HCT116 (cell line): Measurements from ENCODE around the gene ZNF678. TPM values are rescaled to one million over a fixed set of nuclear protein-coding genes. Genes with fewer than 3 reads are reported as not detected.

Experiments used
- ATAC-seq: fragments of 200-7000 bp; cut with Tn5 transposase; 2 replicates; pipeline ENCODE4 v1.9.1; 2020; ENCODE audit warnings: mild to moderate bottlenecking, moderate library complexity
- BruUV-seq: library from RNA; stranded (reverse); fragments of 400-500 nt; replicated peaks from 2 replicates; lab custom pipeline; 2021; lab: Mats Ljungman, UMichigan
- CTCF ChIA-PET: fragments of 300-600 bp; sonication (Branson Sonifier 250); formaldehyde crosslinking; loops from one replicate; lab custom pipeline; 2021; ENCODE audit warnings: antibody characterized with exemption; lab: Charles Lee
- POLR2A ChIA-PET: fragments of 300-600, 350-600 bp; sonication (Branson Sonifier 250); formaldehyde crosslinking; loops from one replicate; lab custom pipeline; 2021; ENCODE audit warnings: antibody characterized with exemption; lab: Charles Lee
- RAD21 ChIA-PET, 2 experiments: fragments of 300-600 bp; sonication (Branson Sonifier 250); formaldehyde crosslinking; loops; one replicate each; lab custom pipeline; 2023; ENCODE audit warnings: low total read pairs in 2 of 2; ENCODE audit not compliant: uncharacterized antibody in 2 of 2, unreplicated experiment in 2 of 2, low non-redundant PET in 1 of 2; lab: Charles Lee
- DNase-seq: peaks from one replicate; pipeline ENCODE4 v3.0.0-alpha.2; 2010; ENCODE audit warnings: low read depth, low spot score
- H2AFZ ChIP-seq: fragments of 200-600 bp; shearing (Covaris generic), sonication (generic); 2 replicates; pipeline ENCODE4 v1.6.1; 2017; ENCODE audit warnings: low read depth, mixed run types, mixed read lengths, antibody characterized with exemption, low read length; ENCODE audit not compliant: poor library complexity, severe bottlenecking
- H3K27ac ChIP-seq: 2 replicates; pipeline ENCODE4 v1.5.1; 2012; ENCODE audit warnings: low read depth, low read length
- H3K27me3 ChIP-seq: fragments of 200-600 bp; sonication (generic); 2 replicates; pipeline ENCODE4 v1.6.1; 2016; ENCODE audit warnings: mixed run types, low read length, mixed read lengths; ENCODE audit not compliant: insufficient read depth
- H3K36me3 ChIP-seq, 2 experiments: fragments of 200-500 bp in 1 of 2; fragments of 200-600 bp in 1 of 2; sonication (Bioruptor generic) in 1 of 2; sonication (generic) in 1 of 2; 2 replicates each; pipeline versions ENCODE4 v1.5.1 to v1.6.1; 2014 to 2016; ENCODE audit warnings: low read length in 2 of 2, inconsistent platforms in 1 of 2, mixed read lengths in 1 of 2, mixed run types in 1 of 2; ENCODE audit not compliant: insufficient read depth in 2 of 2, control insufficient read depth in 1 of 2
- H3K4me1 ChIP-seq, 2 experiments: fragments of 200-600 bp in 1 of 2; sonication (generic) in 1 of 2; 2 replicates each; pipeline versions ENCODE4 v1.5.1 to v1.6.1; 2012 to 2017; ENCODE audit warnings: low read length in 2 of 2, inconsistent platforms in 1 of 2, mild to moderate bottlenecking in 1 of 2, mixed read lengths in 1 of 2, mixed run types in 1 of 2, moderate library complexity in 1 of 2; ENCODE audit not compliant: insufficient read depth in 2 of 2, control insufficient read depth in 1 of 2
- H3K4me2 ChIP-seq: fragments of 200-600 bp; sonication (generic); 2 replicates; pipeline ENCODE4 v1.6.1; 2017; ENCODE audit warnings: mixed run types, low read length, mixed read lengths
- H3K4me3 ChIP-seq, 2 experiments: fragments of 200-600 bp in 1 of 2; sonication (generic) in 1 of 2; replicated peaks in 1 of 2; 2 replicates each; pipeline ENCODE4 v1.5.1; 2011 to 2016; ENCODE audit warnings: low read length in 2 of 2, control low read depth in 1 of 2, low read depth in 1 of 2, mild to moderate bottlenecking in 1 of 2, mixed read lengths in 1 of 2, mixed run types in 1 of 2
- H3K79me2 ChIP-seq: fragments of 200-600 bp; sonication (generic); 2 replicates; pipeline ENCODE4 v1.6.1; 2017; ENCODE audit warnings: mild to moderate bottlenecking, mixed run types, low read length, moderate library complexity, mixed read lengths; ENCODE audit not compliant: insufficient read depth
- H3K9ac ChIP-seq: fragments of 200-600 bp; sonication (generic); 2 replicates; pipeline ENCODE4 v1.6.1; 2016; ENCODE audit warnings: low read length, mixed read lengths
- H3K9me2 ChIP-seq: fragments of 200-600 bp; sonication (generic), shearing (Covaris generic); 2 replicates; pipeline ENCODE4 v1.6.1; 2017; ENCODE audit warnings: mixed run types, mild to moderate bottlenecking, moderate library complexity; ENCODE audit not compliant: insufficient read depth
- H3K9me3 ChIP-seq, 2 experiments: fragments of 200-500 bp in 1 of 2; fragments of 200-600 bp in 1 of 2; sonication (Bioruptor generic) in 1 of 2; sonication (generic) in 1 of 2; 2 replicates each; pipeline ENCODE4 v1.6.1; 2014 to 2017; ENCODE audit warnings: low read length in 2 of 2, mixed read lengths in 2 of 2, inconsistent platforms in 1 of 2, low read depth in 1 of 2, mild to moderate bottlenecking in 1 of 2, mixed run types in 1 of 2, moderate library complexity in 1 of 2; ENCODE audit not compliant: control insufficient read depth in 1 of 2, insufficient read depth in 1 of 2
- H4K20me1 ChIP-seq: fragments of 200-600 bp; sonication (generic), shearing (Covaris generic); 2 replicates; pipeline ENCODE4 v1.6.1; 2017; ENCODE audit warnings: mixed run types, mild to moderate bottlenecking, moderate library complexity; ENCODE audit not compliant: insufficient read depth
- CBX3 ChIP-seq: IDR thresholded peaks from 2 replicates; pipeline ENCODE4 v1.6.1; 2012; ENCODE audit warnings: low read depth
- CEBPB ChIP-seq: IDR thresholded peaks from 2 replicates; pipeline ENCODE4 v1.6.1; 2012; ENCODE audit warnings: low read depth
- EGR1 ChIP-seq: IDR thresholded peaks from 2 replicates; pipeline ENCODE4 v1.6.1; 2012; ENCODE audit warnings: low read depth
- ELF1 ChIP-seq: IDR thresholded peaks from 2 replicates; pipeline ENCODE4 v1.6.1; 2012; ENCODE audit warnings: low read depth, borderline replicate concordance
- EZH2 ChIP-seq: fragments of 200-600 bp; sonication (generic); IDR thresholded peaks from 2 replicates; pipeline ENCODE4 v1.6.1; 2017; ENCODE audit warnings: antibody characterized with exemption, mixed run types
- EZH2phosphoT487 ChIP-seq: fragments of 200-600 bp; IDR thresholded peaks from 2 replicates; pipeline ENCODE4 v1.6.1; 2018; ENCODE audit warnings: antibody characterized with exemption, borderline replicate concordance
- FOSL1 ChIP-seq: IDR thresholded peaks from 2 replicates; pipeline ENCODE4 v1.6.1; 2012; ENCODE audit warnings: low read depth
- JUND ChIP-seq: IDR thresholded peaks from 2 replicates; pipeline ENCODE4 v1.6.1; 2012
- POLR2A ChIP-seq: IDR thresholded peaks from 2 replicates; pipeline ENCODE4 v1.7.0; 2011; ENCODE audit warnings: borderline replicate concordance; ENCODE audit not compliant: insufficient read depth, insufficient read length; ENCODE audit errors: extremely low read depth
- POLR2AphosphoS5 ChIP-seq: IDR thresholded peaks from 2 replicates; pipeline ENCODE4 v1.6.1; 2011; ENCODE audit warnings: mild to moderate bottlenecking, low read depth, low read length, moderate library complexity
- SP1 ChIP-seq: IDR thresholded peaks from 2 replicates; pipeline ENCODE4 v1.6.1; 2012; ENCODE audit warnings: low read depth
- SRF ChIP-seq: IDR thresholded peaks from 2 replicates; pipeline ENCODE4 v1.6.1; 2012; ENCODE audit warnings: low read depth
- TCF7L2 ChIP-seq: IDR thresholded peaks from 2 replicates; pipeline ENCODE4 v1.7.0; 2011; ENCODE audit warnings: borderline replicate concordance, inconsistent platforms; ENCODE audit not compliant: insufficient read depth, insufficient read length; ENCODE audit errors: extremely low read depth
- ZFX ChIP-seq: fragments of 450-650 bp; IDR thresholded peaks from 2 replicates; pipeline ENCODE4 v1.6.1; 2017
- intact Hi-C: fragments of 100-400 bp; cut with micrococcal nuclease; formaldehyde crosslinking; loops from 2 replicates; pipeline ENCODE4 v1.10.0; 2022
- total RNA-seq: library from RNA; stranded (reverse); gene quantifications from one replicate; pipeline ENCODE4 v1.2.1, GENCODE V29; 2021; ENCODE audit not compliant: unreplicated experiment
- TF ChIP-seq, protein P1 (sequence below): IDR thresholded peaks from 2 replicates; pipeline ENCODE4 v1.6.1; 2012
- TF ChIP-seq, protein P2 (sequence below): IDR thresholded peaks from 2 replicates; pipeline ENCODE4 v1.6.1; 2012; ENCODE audit warnings: low read depth
- TF ChIP-seq, protein P3 (sequence below), 3 experiments: fragments of 200-600 bp in 1 of 3; sonication (generic) in 1 of 3; IDR thresholded peaks in 2 of 3; conservative IDR thresholded peaks in 1 of 3; 2 replicates each; pipeline ENCODE4 v1.5.1; 2012 to 2017; ENCODE audit warnings: low read depth in 2 of 3, low read length in 2 of 3, antibody characterized with exemption in 1 of 3, borderline replicate concordance in 1 of 3, control low read depth in 1 of 3, mild to moderate bottlenecking in 1 of 3, mixed read lengths in 1 of 3, mixed run types in 1 of 3, moderate library complexity in 1 of 3; ENCODE audit not compliant: insufficient read depth in 1 of 3
- TF ChIP-seq, protein P4 (sequence below): IDR thresholded peaks from 2 replicates; pipeline ENCODE4 v1.6.1; 2011; ENCODE audit warnings: mild to moderate bottlenecking, low read length, moderate library complexity; ENCODE audit not compliant: insufficient replicate concordance; ENCODE audit errors: extremely low read depth

Gene ZNF678
- total RNA-seq, 1 experiment from 2014 or later = 6.1 TPM

DNA sequence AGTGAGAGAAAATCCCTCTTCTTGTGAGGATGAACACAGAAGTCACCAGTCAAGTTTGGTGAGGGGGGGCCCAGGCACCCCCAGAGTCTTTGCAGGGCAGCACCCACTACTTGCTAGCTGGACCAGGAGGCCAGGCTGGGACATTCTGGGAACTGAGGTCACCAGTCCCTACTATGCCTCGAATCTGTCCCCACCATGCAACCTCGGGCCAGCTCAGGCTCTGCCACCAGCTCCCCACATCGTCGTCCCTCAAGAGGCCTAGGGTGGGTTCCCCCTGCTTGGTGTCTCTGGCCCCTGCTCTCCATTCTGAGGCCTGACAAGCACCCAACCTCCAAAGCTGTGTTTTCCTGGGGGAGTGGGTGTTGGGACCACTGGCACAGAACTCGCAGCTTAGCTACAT, 22.2 kb upstream of the ZNF678 start:
- H4K20me1 ChIP-seq = no peaks in the 10 kb centered on the region
- no TSS peak for BruUV-seq
- intact Hi-C loops = no loop called here
- TF ChIP-seq EZH2 (no peak), SRF (no peak), ELF1 (no peak), FOSL1 (no peak), CEBPB (no peak), EZH2phosphoT487 (no peak), SP1 (no peak), TCF7L2 (no peak), EGR1 (no peak), JUND (no peak), POLR2A (no peak), POLR2AphosphoS5 (no peak), CBX3 (no peak), ZFX (no peak)
- TF ChIP-seq, protein P1, sequence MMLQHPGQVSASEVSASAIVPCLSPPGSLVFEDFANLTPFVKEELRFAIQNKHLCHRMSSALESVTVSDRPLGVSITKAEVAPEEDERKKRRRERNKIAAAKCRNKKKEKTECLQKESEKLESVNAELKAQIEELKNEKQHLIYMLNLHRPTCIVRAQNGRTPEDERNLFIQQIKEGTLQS = no peak
- TF ChIP-seq, protein P2, sequence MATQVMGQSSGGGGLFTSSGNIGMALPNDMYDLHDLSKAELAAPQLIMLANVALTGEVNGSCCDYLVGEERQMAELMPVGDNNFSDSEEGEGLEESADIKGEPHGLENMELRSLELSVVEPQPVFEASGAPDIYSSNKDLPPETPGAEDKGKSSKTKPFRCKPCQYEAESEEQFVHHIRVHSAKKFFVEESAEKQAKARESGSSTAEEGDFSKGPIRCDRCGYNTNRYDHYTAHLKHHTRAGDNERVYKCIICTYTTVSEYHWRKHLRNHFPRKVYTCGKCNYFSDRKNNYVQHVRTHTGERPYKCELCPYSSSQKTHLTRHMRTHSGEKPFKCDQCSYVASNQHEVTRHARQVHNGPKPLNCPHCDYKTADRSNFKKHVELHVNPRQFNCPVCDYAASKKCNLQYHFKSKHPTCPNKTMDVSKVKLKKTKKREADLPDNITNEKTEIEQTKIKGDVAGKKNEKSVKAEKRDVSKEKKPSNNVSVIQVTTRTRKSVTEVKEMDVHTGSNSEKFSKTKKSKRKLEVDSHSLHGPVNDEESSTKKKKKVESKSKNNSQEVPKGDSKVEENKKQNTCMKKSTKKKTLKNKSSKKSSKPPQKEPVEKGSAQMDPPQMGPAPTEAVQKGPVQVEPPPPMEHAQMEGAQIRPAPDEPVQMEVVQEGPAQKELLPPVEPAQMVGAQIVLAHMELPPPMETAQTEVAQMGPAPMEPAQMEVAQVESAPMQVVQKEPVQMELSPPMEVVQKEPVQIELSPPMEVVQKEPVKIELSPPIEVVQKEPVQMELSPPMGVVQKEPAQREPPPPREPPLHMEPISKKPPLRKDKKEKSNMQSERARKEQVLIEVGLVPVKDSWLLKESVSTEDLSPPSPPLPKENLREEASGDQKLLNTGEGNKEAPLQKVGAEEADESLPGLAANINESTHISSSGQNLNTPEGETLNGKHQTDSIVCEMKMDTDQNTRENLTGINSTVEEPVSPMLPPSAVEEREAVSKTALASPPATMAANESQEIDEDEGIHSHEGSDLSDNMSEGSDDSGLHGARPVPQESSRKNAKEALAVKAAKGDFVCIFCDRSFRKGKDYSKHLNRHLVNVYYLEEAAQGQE = no peak
- TF ChIP-seq, protein P3, sequence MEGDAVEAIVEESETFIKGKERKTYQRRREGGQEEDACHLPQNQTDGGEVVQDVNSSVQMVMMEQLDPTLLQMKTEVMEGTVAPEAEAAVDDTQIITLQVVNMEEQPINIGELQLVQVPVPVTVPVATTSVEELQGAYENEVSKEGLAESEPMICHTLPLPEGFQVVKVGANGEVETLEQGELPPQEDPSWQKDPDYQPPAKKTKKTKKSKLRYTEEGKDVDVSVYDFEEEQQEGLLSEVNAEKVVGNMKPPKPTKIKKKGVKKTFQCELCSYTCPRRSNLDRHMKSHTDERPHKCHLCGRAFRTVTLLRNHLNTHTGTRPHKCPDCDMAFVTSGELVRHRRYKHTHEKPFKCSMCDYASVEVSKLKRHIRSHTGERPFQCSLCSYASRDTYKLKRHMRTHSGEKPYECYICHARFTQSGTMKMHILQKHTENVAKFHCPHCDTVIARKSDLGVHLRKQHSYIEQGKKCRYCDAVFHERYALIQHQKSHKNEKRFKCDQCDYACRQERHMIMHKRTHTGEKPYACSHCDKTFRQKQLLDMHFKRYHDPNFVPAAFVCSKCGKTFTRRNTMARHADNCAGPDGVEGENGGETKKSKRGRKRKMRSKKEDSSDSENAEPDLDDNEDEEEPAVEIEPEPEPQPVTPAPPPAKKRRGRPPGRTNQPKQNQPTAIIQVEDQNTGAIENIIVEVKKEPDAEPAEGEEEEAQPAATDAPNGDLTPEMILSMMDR (IDR thresholded peaks at IDR 0.05 in 2 of 3, conservative IDR thresholded peaks at IDR 0.05 in 1 of 3; ENCODE audit: borderline replicate concordance in 1 of 3, insufficient read depth in 1 of 3, low read depth in 2 of 3, low read length in 2 of 3) = no peak
- TF ChIP-seq, protein P4, sequence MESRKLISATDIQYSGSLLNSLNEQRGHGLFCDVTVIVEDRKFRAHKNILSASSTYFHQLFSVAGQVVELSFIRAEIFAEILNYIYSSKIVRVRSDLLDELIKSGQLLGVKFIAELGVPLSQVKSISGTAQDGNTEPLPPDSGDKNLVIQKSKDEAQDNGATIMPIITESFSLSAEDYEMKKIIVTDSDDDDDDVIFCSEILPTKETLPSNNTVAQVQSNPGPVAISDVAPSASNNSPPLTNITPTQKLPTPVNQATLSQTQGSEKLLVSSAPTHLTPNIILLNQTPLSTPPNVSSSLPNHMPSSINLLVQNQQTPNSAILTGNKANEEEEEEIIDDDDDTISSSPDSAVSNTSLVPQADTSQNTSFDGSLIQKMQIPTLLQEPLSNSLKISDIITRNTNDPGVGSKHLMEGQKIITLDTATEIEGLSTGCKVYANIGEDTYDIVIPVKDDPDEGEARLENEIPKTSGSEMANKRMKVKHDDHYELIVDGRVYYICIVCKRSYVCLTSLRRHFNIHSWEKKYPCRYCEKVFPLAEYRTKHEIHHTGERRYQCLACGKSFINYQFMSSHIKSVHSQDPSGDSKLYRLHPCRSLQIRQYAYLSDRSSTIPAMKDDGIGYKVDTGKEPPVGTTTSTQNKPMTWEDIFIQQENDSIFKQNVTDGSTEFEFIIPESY = no peak
- TF ChIP-seq, all 23 proteins: peak for 0
- ChIA-PET RAD21 (no interaction called here), CTCF (no interaction called here), POLR2A (no interaction called here)
- no peak overlapping the region for H3K27ac ChIP-seq
- no peaks in the 10 kb centered on the region for H3K27me3 ChIP-seq
- DNase-seq (no peak), ATAC-seq (no peak)
- peaks cover 0 to 11% of the 10 kb centered on the region in 2 experiments; a peak in 3 of 4 replicates for H3K4me1 ChIP-seq
- no peak overlapping the region for H3K4me2 ChIP-seq
- H3K9me3 ChIP-seq = no peaks in the 10 kb centered on the region
- H3K79me2 ChIP-seq = no peaks in the 10 kb centered on the region
- no peak overlapping the region for H3K9ac ChIP-seq
- H2AFZ ChIP-seq = no peak overlapping the region
- no peaks in the 10 kb centered on the region for H3K36me3 ChIP-seq
- no peak overlapping the region for H3K4me3 ChIP-seq
- no peaks in the 10 kb centered on the region for H3K9me2 ChIP-seq
